HCT116 (cell line): ENCODE data around the gene DBX2.

Experiments
- CTCF ChIP-seq, 3 experiments: fragments of 200-600 bp in 1 of 3; sonication (generic) in 1 of 3; IDR thresholded peaks in 2 of 3; conservative IDR thresholded peaks in 1 of 3; 2 replicates each; pipeline ENCODE4 v1.5.1; 2012 to 2017; ENCODE audit warnings: low read depth in 2 of 3, low read length in 2 of 3, antibody characterized with exemption in 1 of 3, borderline replicate concordance in 1 of 3, control low read depth in 1 of 3, mild to moderate bottlenecking in 1 of 3, mixed read lengths in 1 of 3, mixed run types in 1 of 3, moderate library complexity in 1 of 3; ENCODE audit not compliant: insufficient read depth in 1 of 3
- YY1 ChIP-seq: IDR thresholded peaks from 2 replicates; pipeline ENCODE4 v1.6.1; 2011; ENCODE audit warnings: low read length, low read depth, moderate library complexity, mild to moderate bottlenecking; ENCODE audit not compliant: insufficient replicate concordance; ENCODE audit errors: extremely low read depth

- no peak for TF ChIP-seq CTCF (IDR thresholded peaks at IDR 0.05 in 2 of 3, conservative IDR thresholded peaks at IDR 0.05 in 1 of 3; ENCODE audit: borderline replicate concordance in 1 of 3, insufficient read depth in 1 of 3, low read depth in 2 of 3, low read length in 2 of 3)
- TF ChIP-seq YY1, result no peak
Observed at GRCh38 chr12:45040977-45041376, 9.9 kb downstream of the DBX2 start.
